Sigmoid colon (tissue), 4 donors: ENCODE data around the gene DNAJC5.

Experiments used
- EP300 ChIP-seq, 4 donors: sonication (generic); formaldehyde crosslinking; IDR thresholded peaks; one replicate each; pipeline ENCODE4 v1.6.1; 2017; ENCODE audit warnings: antibody characterized with exemption in 4 of 4
- POLR2A ChIP-seq, 2 donors: fragments of 450-650 bp; IDR thresholded peaks; one replicate each; pipeline ENCODE4 v1.6.1; 2016; ENCODE audit warnings: antibody characterized with exemption in 2 of 2, mild to moderate bottlenecking in 2 of 2, moderate library complexity in 2 of 2
- POLR2AphosphoS5 ChIP-seq, 4 donors: sonication (generic); formaldehyde crosslinking; IDR thresholded peaks; one replicate each; pipeline ENCODE4 v1.6.1; 2017; ENCODE audit warnings: antibody characterized with exemption in 4 of 4
- TF ChIP-seq, protein P1 (sequence below), 4 experiments: fragments of 450-650 bp in 3 of 4; fragments of 200-600 bp in 1 of 4; IDR thresholded peaks; one replicate each; pipeline ENCODE4 v1.5.1; 2016 to 2019; ENCODE audit warnings: antibody characterized with exemption in 4 of 4, mild to moderate bottlenecking in 3 of 4, moderate library complexity in 2 of 4

DNA sequence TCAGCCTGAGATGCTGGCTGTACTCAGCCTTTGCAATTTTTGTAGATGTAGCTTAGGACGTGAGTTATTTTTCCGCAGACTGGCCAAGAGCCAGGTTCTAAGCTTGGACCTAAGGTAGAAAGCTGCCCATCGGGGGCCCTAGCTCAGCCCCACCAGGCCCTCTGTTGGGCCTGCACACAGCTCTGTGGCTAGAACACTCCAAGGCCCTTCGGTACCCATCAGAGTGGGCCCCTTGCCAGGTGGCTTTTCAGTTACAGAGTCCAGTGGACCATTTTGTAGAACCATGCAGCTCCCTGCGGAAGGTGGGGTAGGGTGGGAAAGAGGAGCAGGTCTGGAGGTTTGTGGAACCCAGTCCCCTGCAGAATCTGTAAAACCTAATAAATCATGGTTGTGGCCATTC lies 38.7 kb downstream of the DNAJC5 start:
- TF ChIP-seq, protein P1, sequence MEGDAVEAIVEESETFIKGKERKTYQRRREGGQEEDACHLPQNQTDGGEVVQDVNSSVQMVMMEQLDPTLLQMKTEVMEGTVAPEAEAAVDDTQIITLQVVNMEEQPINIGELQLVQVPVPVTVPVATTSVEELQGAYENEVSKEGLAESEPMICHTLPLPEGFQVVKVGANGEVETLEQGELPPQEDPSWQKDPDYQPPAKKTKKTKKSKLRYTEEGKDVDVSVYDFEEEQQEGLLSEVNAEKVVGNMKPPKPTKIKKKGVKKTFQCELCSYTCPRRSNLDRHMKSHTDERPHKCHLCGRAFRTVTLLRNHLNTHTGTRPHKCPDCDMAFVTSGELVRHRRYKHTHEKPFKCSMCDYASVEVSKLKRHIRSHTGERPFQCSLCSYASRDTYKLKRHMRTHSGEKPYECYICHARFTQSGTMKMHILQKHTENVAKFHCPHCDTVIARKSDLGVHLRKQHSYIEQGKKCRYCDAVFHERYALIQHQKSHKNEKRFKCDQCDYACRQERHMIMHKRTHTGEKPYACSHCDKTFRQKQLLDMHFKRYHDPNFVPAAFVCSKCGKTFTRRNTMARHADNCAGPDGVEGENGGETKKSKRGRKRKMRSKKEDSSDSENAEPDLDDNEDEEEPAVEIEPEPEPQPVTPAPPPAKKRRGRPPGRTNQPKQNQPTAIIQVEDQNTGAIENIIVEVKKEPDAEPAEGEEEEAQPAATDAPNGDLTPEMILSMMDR (IDR thresholded peaks at IDR 0.05): no peak
- TF ChIP-seq POLR2AphosphoS5 (IDR thresholded peaks at IDR 0.05): no peak
- TF ChIP-seq EP300 (IDR thresholded peaks at IDR 0.05): no peak
- no peak for TF ChIP-seq POLR2A (IDR thresholded peaks at IDR 0.05)
